Astrocyte (in vitro differentiated cells and primary cell): ENCODE results near the gene SNRNP40. TPM values are rescaled to one million over a fixed set of nuclear protein-coding genes. Genes with fewer than 3 reads are reported as not detected.

Source experiments
- DNase-seq: peaks from one replicate; pipeline ENCODE4 v3.0.0-alpha.2; 2010; ENCODE audit warnings: low read depth
- FAIRE-seq: peaks from 2 replicates; lab custom pipeline; 2011; peaks lifted over from hg19 to GRCh38; lab: Jason Lieb, UNC
- H2AFZ ChIP-seq: 2 replicates; pipeline ENCODE4 v1.6.0; 2012; ENCODE audit warnings: low read depth, low read length, inconsistent platforms
- H3K27ac ChIP-seq: 2 replicates; pipeline ENCODE4 v1.5.1; 2011; ENCODE audit warnings: low read depth, low read length, inconsistent platforms
- H3K27me3 ChIP-seq: 2 replicates; pipeline ENCODE4 v1.6.0; 2011; ENCODE audit warnings: low read length, inconsistent platforms; ENCODE audit not compliant: insufficient read depth
- H3K36me3 ChIP-seq: 2 replicates; pipeline ENCODE4 v1.5.1; 2011; ENCODE audit warnings: low read length, inconsistent platforms; ENCODE audit not compliant: insufficient read depth
- H3K4me1 ChIP-seq: 2 replicates; pipeline ENCODE4 v1.5.1; 2011; ENCODE audit warnings: low read length, inconsistent platforms; ENCODE audit not compliant: insufficient read depth
- H3K4me2 ChIP-seq: 2 replicates; pipeline ENCODE4 v1.6.0; 2012; ENCODE audit warnings: low read length, inconsistent platforms
- H3K4me3 ChIP-seq: 2 replicates; pipeline ENCODE4 v1.5.1; 2011; ENCODE audit warnings: low read depth, mild to moderate bottlenecking, low read length, inconsistent platforms; ENCODE audit not compliant: insufficient read depth
- H3K79me2 ChIP-seq: 2 replicates; pipeline ENCODE4 v1.6.0; 2012; ENCODE audit warnings: mild to moderate bottlenecking, low read length, inconsistent platforms; ENCODE audit not compliant: insufficient read depth
- H3K9ac ChIP-seq: 2 replicates; pipeline ENCODE4 v1.6.0; 2012; ENCODE audit warnings: mild to moderate bottlenecking, low read length, inconsistent platforms
- H3K9me3 ChIP-seq: 2 replicates; pipeline ENCODE4 v1.5.1; 2012; ENCODE audit warnings: low read depth, mild to moderate bottlenecking, low read length, inconsistent platforms; ENCODE audit not compliant: insufficient read depth
- H4K20me1 ChIP-seq: 2 replicates; pipeline ENCODE4 v1.6.0; 2012; ENCODE audit warnings: low read length, inconsistent platforms; ENCODE audit not compliant: insufficient read depth
- H3K27ac Mint-ChIP-seq: one replicate; pipeline ENCODE4 v1.8.0; 2021; ENCODE audit warnings: mild to moderate bottlenecking, mixed read lengths; ENCODE audit not compliant: unreplicated experiment
- H3K27me3 Mint-ChIP-seq: one replicate; pipeline ENCODE4 v1.8.0; 2021; ENCODE audit warnings: low read depth, mixed read lengths; ENCODE audit not compliant: unreplicated experiment
- H3K36me3 Mint-ChIP-seq: one replicate; pipeline ENCODE4 v1.8.0; 2021; ENCODE audit warnings: low read depth, mixed read lengths; ENCODE audit not compliant: unreplicated experiment
- H3K4me1 Mint-ChIP-seq: one replicate; pipeline ENCODE4 v1.8.0; 2021; ENCODE audit warnings: low read depth, mixed read lengths; ENCODE audit not compliant: unreplicated experiment
- H3K4me3 Mint-ChIP-seq: one replicate; pipeline ENCODE4 v1.8.0; 2021; ENCODE audit warnings: mild to moderate bottlenecking, moderate library complexity, mixed read lengths; ENCODE audit not compliant: unreplicated experiment
- H3K9me3 Mint-ChIP-seq: one replicate; pipeline ENCODE4 v1.8.0; 2021; ENCODE audit warnings: mild to moderate bottlenecking, mixed read lengths; ENCODE audit not compliant: unreplicated experiment
- CTCF ChIP-seq: IDR thresholded peaks from 2 replicates; pipeline ENCODE4 v1.5.1; 2011; ENCODE audit warnings: low read depth, mild to moderate bottlenecking, inconsistent platforms, low read length, moderate library complexity; ENCODE audit not compliant: insufficient read depth
- EZH2 ChIP-seq: IDR thresholded peaks from 2 replicates; pipeline ENCODE4 v1.6.1; 2012; ENCODE audit warnings: mild to moderate bottlenecking, low read length, inconsistent platforms; ENCODE audit not compliant: insufficient read depth
- total RNA-seq: library from RNA; stranded (reverse); gene quantifications from 2 replicates; pipeline ENCODE4 v1.2.1, GENCODE V29; 2021

Gene SNRNP40
- total RNA-seq, 1 donor from 2014 or later, result 42.0 TPM

GRCh38 chr1:31244326-31244725 is 52.3 kb downstream of the SNRNP40 start:
- Histone ChIP-seq H2AFZ (no peak overlapping the region), H3K4me3 (no peak overlapping the region), H4K20me1 (no peaks in the 10 kb centered on the region), H3K27ac (no peak overlapping the region), H3K4me1 (peaks cover 10% of the 10 kb centered on the region), H3K27me3 (peaks cover 10% of the 10 kb centered on the region), H3K79me2 (no peaks in the 10 kb centered on the region), H3K9ac (no peak overlapping the region), H3K4me2 (no peak overlapping the region), H3K9me3 (no peaks in the 10 kb centered on the region), H3K36me3 (no peaks in the 10 kb centered on the region)
- no peaks in the 10 kb centered on the region for H3K36me3 Mint-ChIP-seq
- H3K27ac Mint-ChIP-seq, result peak overlapping the region; percentile 35
- TF ChIP-seq CTCF, result no peak
- no peak for TF ChIP-seq EZH2
- H3K27me3 Mint-ChIP-seq, result peaks cover 14% of the 10 kb centered on the region
- FAIRE-seq (no peak), DNase-seq (peak; percentile 29)
- peaks cover 14% of the 10 kb centered on the region for H3K4me1 Mint-ChIP-seq
- H3K9me3 Mint-ChIP-seq, result peaks cover 3% of the 10 kb centered on the region
- H3K4me3 Mint-ChIP-seq, result no peak overlapping the region

GRCh38 chr1:31243501-31244286 is 52.9 kb downstream of the SNRNP40 start:
- FAIRE-seq (no peak), DNase-seq (peak; percentile 18)
- Histone ChIP-seq H2AFZ (no peak overlapping the region), H3K4me3 (no peak overlapping the region), H3K4me1 (peaks cover 14% of the 10 kb centered on the region), H3K27me3 (peaks cover 15% of the 10 kb centered on the region), H3K27ac (no peak overlapping the region), H4K20me1 (peaks cover 3% of the 10 kb centered on the region), H3K4me2 (no peak overlapping the region), H3K79me2 (no peaks in the 10 kb centered on the region), H3K36me3 (no peaks in the 10 kb centered on the region), H3K9ac (no peak overlapping the region), H3K9me3 (no peaks in the 10 kb centered on the region)
- H3K27me3 Mint-ChIP-seq, result peaks cover 18% of the 10 kb centered on the region
- H3K9me3 Mint-ChIP-seq, result peaks cover 3% of the 10 kb centered on the region
- H3K4me3 Mint-ChIP-seq, result no peak overlapping the region
- H3K27ac Mint-ChIP-seq, result peak overlapping the region; percentile 35
- peaks cover 2% of the 10 kb centered on the region for H3K36me3 Mint-ChIP-seq
- H3K4me1 Mint-ChIP-seq, result peaks cover 18% of the 10 kb centered on the region
- TF ChIP-seq EZH2, result no peak
- TF ChIP-seq CTCF, result no peak

GRCh38 chr1:31241321-31241720 is 55.3 kb downstream of the SNRNP40 start:
- peaks cover 2% of the 10 kb centered on the region for H3K36me3 Mint-ChIP-seq
- Histone ChIP-seq H3K27ac (no peak overlapping the region), H3K9me3 (no peaks in the 10 kb centered on the region), H3K9ac (no peak overlapping the region), H3K4me3 (no peak overlapping the region), H4K20me1 (peaks cover 4% of the 10 kb centered on the region), H3K36me3 (no peaks in the 10 kb centered on the region), H3K4me1 (peaks cover 15% of the 10 kb centered on the region), H2AFZ (no peak overlapping the region), H3K27me3 (peaks cover 30% of the 10 kb centered on the region), H3K79me2 (no peaks in the 10 kb centered on the region), H3K4me2 (no peak overlapping the region)
- H3K4me3 Mint-ChIP-seq, result no peak overlapping the region
- H3K27ac Mint-ChIP-seq, result no peak overlapping the region
- peaks cover 18% of the 10 kb centered on the region for H3K4me1 Mint-ChIP-seq
- DNase-seq (no peak), FAIRE-seq (no peak)
- TF ChIP-seq CTCF, result no peak
- peaks cover 34% of the 10 kb centered on the region for H3K27me3 Mint-ChIP-seq
- H3K9me3 Mint-ChIP-seq, result peaks cover 3% of the 10 kb centered on the region
